Ascending aorta (tissue), 2 donors: ENCODE measurements around the gene MMRN1. TPM values are rescaled to one million over a fixed set of nuclear protein-coding genes. Genes with fewer than 3 reads are reported as not detected.

Experiments used
- DNase-seq, 2 donors: peaks; one replicate each; pipeline ENCODE4 v3.0.0-alpha.2; 2019; ENCODE audit warnings: low spot score in 2 of 2
- H3K27ac ChIP-seq, 2 donors: fragments of 200-600 bp; sonication (generic); one replicate each; pipeline ENCODE4 v1.5.1; 2016 to 2017; ENCODE audit warnings: mild to moderate bottlenecking in 1 of 2
- H3K27me3 ChIP-seq: fragments of 200-600 bp; sonication (generic); one replicate; pipeline ENCODE4 v1.5.1; 2017
- H3K36me3 ChIP-seq, 2 donors: fragments of 200-600 bp; sonication (generic); one replicate each; pipeline ENCODE4 v1.5.1; 2016
- H3K4me1 ChIP-seq, 2 donors: fragments of 200-600 bp; sonication (generic); one replicate each; pipeline ENCODE4 v1.5.1; 2016 to 2017; ENCODE audit warnings: mild to moderate bottlenecking in 1 of 2
- H3K4me3 ChIP-seq, 2 donors: fragments of 200-600 bp; sonication (generic); one replicate each; pipeline ENCODE4 v1.5.1; 2016 to 2017; ENCODE audit warnings: mild to moderate bottlenecking in 1 of 2
- H3K9me3 ChIP-seq, 2 donors: fragments of 200-600 bp; sonication (generic); one replicate each; pipeline ENCODE4 v1.5.1; 2016
- CTCF ChIP-seq, 3 experiments: fragments of 200-600 bp in 2 of 3; fragments of 450-650 bp in 1 of 3; sonication (generic) in 2 of 3; IDR thresholded peaks; one replicate each; pipeline ENCODE4 v1.5.1; 2016 to 2019; ENCODE audit warnings: antibody characterized with exemption in 3 of 3, mild to moderate bottlenecking in 1 of 3, moderate library complexity in 1 of 3
- intact Hi-C: fragments of 100-400 bp; cut with DNase I; formaldehyde crosslinking; loops from one replicate; pipeline ENCODE4 v1.15.1; 2023
- total RNA-seq: library from RNA; depleted of rRNA; stranded (reverse); fragments of >200 nt; gene quantifications from one replicate; pipeline ENCODE4 v1.1.0, GENCODE V29; 2016

The MMRN1 gene
- total RNA-seq, 1 donor from 2014 or later, result 109 TPM

- Histone ChIP-seq H3K36me3 (no peaks in the 10 kb centered on the region), H3K27ac (no peak overlapping the region), H3K9me3 (no peaks in the 10 kb centered on the region), H3K4me1 (no peaks in the 10 kb centered on the region), H3K4me3 (no peak overlapping the region), H3K27me3 (no peaks in the 10 kb centered on the region)
- intact Hi-C loops, result no loop called here
- no peak for DNase-seq
- TF ChIP-seq CTCF (IDR thresholded peaks at IDR 0.05), result no peak
Observed at GRCh38 chr4:89952458-89952857, 57.8 kb downstream of the MMRN1 start.

- intact Hi-C loops, result no loop called here
- no peak for DNase-seq
- H3K9me3 ChIP-seq, result no peaks in the 10 kb centered on the region
- H3K36me3 ChIP-seq, result no peaks in the 10 kb centered on the region
- H3K27ac ChIP-seq, result no peak overlapping the region
- TF ChIP-seq CTCF (IDR thresholded peaks at IDR 0.05), result no peak
- no peaks in the 10 kb centered on the region for H3K4me1 ChIP-seq
- H3K27me3 ChIP-seq, result no peaks in the 10 kb centered on the region
- no peak overlapping the region for H3K4me3 ChIP-seq
Observed at GRCh38 chr4:89954906-89955695, 60.4 kb downstream of the MMRN1 start.

GRCh38 chr4:89957046-89957926, 62.6 kb downstream of the MMRN1 start:
- Histone ChIP-seq H3K27me3 (no peaks in the 10 kb centered on the region), H3K4me1 (no peaks in the 10 kb centered on the region), H3K4me3 (no peak overlapping the region), H3K9me3 (no peaks in the 10 kb centered on the region), H3K27ac (no peak overlapping the region), H3K36me3 (no peaks in the 10 kb centered on the region)
- intact Hi-C loops, result no loop called here
- no peak for DNase-seq
- TF ChIP-seq CTCF (IDR thresholded peaks at IDR 0.05), result no peak

- no peaks in the 10 kb centered on the region for H3K36me3 ChIP-seq
- no peak overlapping the region for H3K4me3 ChIP-seq
- no peak overlapping the region for H3K27ac ChIP-seq
- no peak for DNase-seq
- no peaks in the 10 kb centered on the region for H3K27me3 ChIP-seq
- intact Hi-C loops, result no loop called here
- H3K9me3 ChIP-seq, result no peaks in the 10 kb centered on the region
- no peaks in the 10 kb centered on the region for H3K4me1 ChIP-seq
- TF ChIP-seq CTCF (IDR thresholded peaks at IDR 0.05), result no peak
Observed at GRCh38 chr4:89981789-89982334, 87.2 kb downstream of the MMRN1 start.

GRCh38 chr4:89988268-89988667, 93.6 kb downstream of the MMRN1 start:
- intact Hi-C loops, result no loop called here
- Histone ChIP-seq H3K9me3 (no peaks in the 10 kb centered on the region), H3K36me3 (no peaks in the 10 kb centered on the region), H3K4me1 (no peaks in the 10 kb centered on the region), H3K27ac (no peak overlapping the region), H3K4me3 (no peak overlapping the region), H3K27me3 (no peaks in the 10 kb centered on the region)
- DNase-seq, result no peak
- no peak for TF ChIP-seq CTCF (IDR thresholded peaks at IDR 0.05)
